Right lobe of liver (tissue), 6 donors: ENCODE results near the gene OR8U1. TPM values are rescaled to one million over a fixed set of nuclear protein-coding genes. Genes with fewer than 3 reads are reported as not detected.

Source experiments
- ATAC-seq, 4 donors: fragments of 200-7000 bp; cut with Tn5 transposase; one replicate each; pipeline ENCODE4 v1.9.1; 2020; ENCODE audit warnings: mild to moderate bottlenecking in 4 of 4, moderate library complexity in 4 of 4
- DNase-seq, 3 donors: peaks; one replicate each; pipeline ENCODE4 v3.0.0-alpha.2; 2020
- H3K27ac ChIP-seq, 3 donors: fragments of 200-600 bp; one replicate each; pipeline ENCODE4 v1.8.0; 2022
- H3K27me3 ChIP-seq, 2 donors: fragments of 200-600 bp; one replicate each; pipeline ENCODE4 v1.8.0; 2022
- H3K36me3 ChIP-seq, 4 donors: fragments of 200-600 bp; sonication (generic) in 1 of 4; one replicate each; pipeline versions ENCODE4 v1.5.1 to v1.8.0; 2017 to 2022; ENCODE audit warnings: control low read depth in 1 of 4
- H3K4me1 ChIP-seq, 4 donors: fragments of 200-600 bp; sonication (generic) in 1 of 4; one replicate each; pipeline versions ENCODE4 v1.5.1 to v1.8.0; 2017 to 2022; ENCODE audit warnings: control low read depth in 1 of 4
- H3K4me3 ChIP-seq, 3 donors: fragments of 200-600 bp; one replicate each; pipeline ENCODE4 v1.8.0; 2022
- H3K9me3 ChIP-seq, 4 donors: fragments of 200-600 bp; sonication (generic) in 1 of 4; one replicate each; pipeline versions ENCODE4 v1.5.1 to v1.8.0; 2017 to 2022; ENCODE audit warnings: control low read depth in 1 of 4
- POLR2A ChIP-seq: fragments of 450-650 bp; IDR thresholded peaks from one replicate; pipeline ENCODE4 v1.6.1; 2017; ENCODE audit warnings: antibody characterized with exemption, mild to moderate bottlenecking
- WGBS: methylation state at CpG from one replicate; pipeline ENCODE4 v1.1.6; 2018; ENCODE audit warnings: low coverage, low lambda C conversion rate; ENCODE audit not compliant: insufficient coverage; ENCODE audit errors: missing lambda C conversion rate; 5-methylcytosine and 5-hydroxymethylcytosine counted together
- intact Hi-C, 2 donors: fragments of 100-400 bp; cut with DNase I; formaldehyde crosslinking; loops; one replicate each; pipeline versions ENCODE4 v1.11.2 to v1.14.1; 2022
- long read RNA-seq: library from polyadenylated mRNA; unstranded; transcript quantifications from one replicate; pipeline ENCODE4 v2.0.0, GENCODE V29; 2019
- total RNA-seq, 6 experiments: library from RNA; depleted of rRNA in 2 of 6; stranded (reverse); fragments of >200 nt in 2 of 6; fragmentation: NEBNext Ultra II Directional in 3 of 6; extraction: Animal tissue kit (Norgen Biotek cat#: 25700) in 3 of 6; gene quantifications; one replicate each; pipeline versions ENCODE4 v1.1.0 to v1.2.4, GENCODE V29; 2016 to 2023
- TF ChIP-seq, protein P1 (sequence below), 4 donors: fragments of 200-600 bp in 3 of 4; fragments of 450-650 bp in 1 of 4; IDR thresholded peaks; one replicate each; pipeline versions ENCODE4 v1.5.1 to v1.8.0; 2016 to 2022; ENCODE audit warnings: antibody characterized with exemption in 4 of 4, mild to moderate bottlenecking in 2 of 4
- donor health status: DM: no; HTN: yes; CAD: no.
- donor health status: DM: no; HTN: no; CAD: no.
- donor health status: DM: no; HTN: no; CAD: no.
- donor health status: DM: no; HTN: yes; CAD: no.
- donor health status: DM: no; HTN: yes; CAD: no.

Gene OR8U1
- total RNA-seq, result not detected
- long read RNA-seq, result 0 reads

DNA sequence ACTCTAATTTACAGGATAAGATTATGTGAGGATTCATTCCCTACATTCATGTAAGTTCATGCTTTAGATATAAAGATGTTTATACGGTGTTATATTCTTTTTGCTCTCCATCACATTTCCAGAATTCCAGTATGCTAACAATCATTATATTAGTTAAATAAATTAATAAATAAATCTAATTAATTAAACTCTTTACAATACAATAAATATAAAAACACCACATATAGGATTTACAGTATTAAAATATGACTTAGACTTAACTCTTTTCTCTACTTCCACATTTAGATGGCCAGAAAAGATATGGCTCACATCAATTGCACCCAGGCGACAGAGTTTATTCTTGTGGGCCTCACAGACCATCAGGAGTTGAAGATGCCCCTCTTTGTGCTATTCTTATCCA, at the start of gene OR8U1:
OR8U1 (plus strand) TSS at position 301 of the 400 bp plus-strand sequence; CDS start at position 301, 0 bp downstream.
- no peak within 1 kb of the TSS for H3K27ac ChIP-seq
- H3K27me3 ChIP-seq, result no peaks in the 10 kb centered on the region
- ATAC-seq, result no peak
- no peaks in the 10 kb centered on the region for H3K9me3 ChIP-seq
- H3K36me3 ChIP-seq, result no peaks in the 10 kb centered on the region
- no peak for DNase-seq
- intact Hi-C loops, result no loop called here
- 39% methylated on average over 2 of the region's 2 CpGs for WGBS
- no peaks in the 10 kb centered on the region for H3K4me1 ChIP-seq
- no peak for TF ChIP-seq POLR2A
- TF ChIP-seq, protein P1, sequence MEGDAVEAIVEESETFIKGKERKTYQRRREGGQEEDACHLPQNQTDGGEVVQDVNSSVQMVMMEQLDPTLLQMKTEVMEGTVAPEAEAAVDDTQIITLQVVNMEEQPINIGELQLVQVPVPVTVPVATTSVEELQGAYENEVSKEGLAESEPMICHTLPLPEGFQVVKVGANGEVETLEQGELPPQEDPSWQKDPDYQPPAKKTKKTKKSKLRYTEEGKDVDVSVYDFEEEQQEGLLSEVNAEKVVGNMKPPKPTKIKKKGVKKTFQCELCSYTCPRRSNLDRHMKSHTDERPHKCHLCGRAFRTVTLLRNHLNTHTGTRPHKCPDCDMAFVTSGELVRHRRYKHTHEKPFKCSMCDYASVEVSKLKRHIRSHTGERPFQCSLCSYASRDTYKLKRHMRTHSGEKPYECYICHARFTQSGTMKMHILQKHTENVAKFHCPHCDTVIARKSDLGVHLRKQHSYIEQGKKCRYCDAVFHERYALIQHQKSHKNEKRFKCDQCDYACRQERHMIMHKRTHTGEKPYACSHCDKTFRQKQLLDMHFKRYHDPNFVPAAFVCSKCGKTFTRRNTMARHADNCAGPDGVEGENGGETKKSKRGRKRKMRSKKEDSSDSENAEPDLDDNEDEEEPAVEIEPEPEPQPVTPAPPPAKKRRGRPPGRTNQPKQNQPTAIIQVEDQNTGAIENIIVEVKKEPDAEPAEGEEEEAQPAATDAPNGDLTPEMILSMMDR (IDR thresholded peaks at IDR 0.05), result no peak
- no peak within 1 kb of the TSS for H3K4me3 ChIP-seq

DNA sequence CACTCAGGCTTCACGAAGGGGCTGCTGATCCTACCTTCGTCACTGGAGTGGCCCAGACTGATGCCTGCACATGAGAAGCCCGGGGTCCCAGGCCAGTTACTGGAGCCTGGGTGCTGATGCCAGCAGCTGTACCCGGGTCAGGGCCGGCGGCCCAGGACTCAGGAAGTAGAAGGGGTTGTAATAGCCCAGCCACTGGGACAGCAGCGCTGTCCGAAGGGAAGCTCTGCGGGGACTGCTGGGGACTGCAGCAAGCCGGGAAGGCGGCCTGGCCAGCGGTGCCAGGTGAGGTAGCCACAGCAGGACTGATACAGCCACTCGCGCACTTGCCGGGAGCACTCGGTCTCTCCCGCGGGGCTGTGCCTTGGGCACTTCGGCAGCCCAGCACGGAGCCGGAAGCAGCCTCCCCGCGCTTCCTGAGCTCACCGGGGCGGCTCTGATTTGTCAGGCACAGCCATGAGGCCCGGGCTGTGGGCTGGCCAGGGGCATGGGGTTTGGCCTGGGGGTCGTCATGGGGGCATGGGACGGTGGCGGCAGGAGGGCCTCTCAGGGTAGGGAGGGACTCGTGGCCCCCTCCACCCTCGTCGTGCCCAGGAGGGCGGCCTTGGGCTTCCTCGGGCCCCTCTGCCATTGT, 43.4 kb upstream of the OR8U1 start:
- no peaks in the 10 kb centered on the region for H3K27me3 ChIP-seq
- ATAC-seq (peak in 1 of 4 donors; percentile 43), DNase-seq (peak in 1 of 3 donors; percentile 53)
- WGBS, result 71% methylated on average over 8 of the region's 34 CpGs
- intact Hi-C loops, result no loop called here
- no peaks in the 10 kb centered on the region for H3K4me1 ChIP-seq
- TF ChIP-seq POLR2A, result no peak
- TF ChIP-seq, protein P1 (IDR thresholded peaks at IDR 0.05), result no peak
- H3K36me3 ChIP-seq, result no peaks in the 10 kb centered on the region
- H3K9me3 ChIP-seq, result no peaks in the 10 kb centered on the region
- H3K27ac ChIP-seq, result no peak overlapping the region
- H3K4me3 ChIP-seq, result no peak overlapping the region

DNA sequence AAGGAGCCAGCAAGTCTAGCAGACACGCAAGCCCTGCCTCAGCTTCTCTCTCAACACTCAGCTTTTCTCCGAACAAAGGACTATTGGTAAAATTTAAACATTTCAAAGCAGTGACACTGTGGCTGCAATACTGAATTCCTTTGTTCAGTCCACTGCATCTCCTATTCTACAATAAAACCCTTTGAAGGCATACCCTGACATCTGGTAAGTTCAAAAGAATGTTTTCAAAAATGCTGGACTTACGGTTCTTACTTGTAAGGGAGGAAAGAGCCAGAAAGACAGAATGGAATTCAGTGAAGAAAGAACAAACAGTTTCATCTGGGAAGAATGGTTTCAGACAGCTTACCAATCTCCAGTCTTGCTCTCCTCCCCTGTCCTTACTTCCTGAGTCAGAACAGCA, 42.3 kb upstream of the OR8U1 start:
- no peaks in the 10 kb centered on the region for H3K36me3 ChIP-seq
- H3K27me3 ChIP-seq, result no peaks in the 10 kb centered on the region
- ATAC-seq, result no peak
- intact Hi-C loops, result no loop called here
- no peaks in the 10 kb centered on the region for H3K4me1 ChIP-seq
- TF ChIP-seq, protein P1 (IDR thresholded peaks at IDR 0.05), result no peak
- TF ChIP-seq POLR2A, result no peak
- no peak overlapping the region for H3K27ac ChIP-seq
- no peak for DNase-seq
- no peak overlapping the region for H3K4me3 ChIP-seq
- 29% methylated on average over 2 of the region's 3 CpGs for WGBS
- H3K9me3 ChIP-seq, result no peaks in the 10 kb centered on the region

DNA sequence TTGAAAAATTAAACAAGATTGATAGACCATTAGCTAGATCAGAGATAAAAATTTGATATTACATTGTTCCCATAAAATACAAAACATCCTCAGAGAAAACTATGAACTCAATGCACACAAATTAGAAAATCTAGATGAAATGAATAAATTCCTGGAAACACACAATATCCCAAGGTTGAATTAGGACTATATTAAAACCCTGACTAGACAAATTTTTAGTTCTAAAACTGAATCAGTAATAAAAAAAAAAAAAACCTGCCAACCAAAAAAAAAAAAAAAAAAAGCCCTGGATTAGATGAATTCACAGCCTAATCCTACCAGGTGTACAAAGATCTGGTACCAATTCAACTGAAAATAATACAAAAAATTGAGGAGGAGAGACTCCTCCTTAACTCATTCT, 35.1 kb upstream of the OR8U1 start:
- Histone ChIP-seq H3K9me3 (no peaks in the 10 kb centered on the region), H3K27ac (no peak overlapping the region), H3K4me3 (no peak overlapping the region), H3K27me3 (no peaks in the 10 kb centered on the region), H3K36me3 (no peaks in the 10 kb centered on the region), H3K4me1 (no peaks in the 10 kb centered on the region)
- no peak for ATAC-seq
- DNase-seq, result no peak
- TF ChIP-seq POLR2A, result no peak
- TF ChIP-seq, protein P1 (IDR thresholded peaks at IDR 0.05), result no peak
- intact Hi-C loops, result no loop called here

DNA sequence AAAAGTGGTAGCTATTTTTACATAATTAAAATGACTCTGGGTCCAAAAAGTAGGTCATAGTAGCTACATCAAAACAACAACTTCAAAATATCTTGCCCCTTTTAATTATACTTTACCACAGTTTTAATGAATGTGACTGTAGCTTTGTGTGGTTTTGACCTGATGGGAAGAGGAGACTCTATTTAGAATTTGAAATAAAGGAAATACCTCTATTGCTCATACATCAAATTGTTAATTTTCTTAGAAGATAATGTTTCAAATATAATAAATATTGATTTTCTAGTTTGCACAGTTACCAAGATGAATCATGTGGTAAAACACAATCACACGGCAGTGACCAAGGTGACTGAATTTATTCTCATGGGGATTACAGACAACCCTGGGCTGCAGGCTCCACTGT, 29.7 kb upstream of the OR8U1 start, which contains the start of gene OR8K1:
OR8K1 (plus strand) TSS at position 301 of the 400 bp plus-strand sequence; CDS start at position 301, 0 bp downstream.
- intact Hi-C loops, result no loop called here
- Histone ChIP-seq H3K27me3 (no peaks in the 10 kb centered on the region), H3K4me1 (no peaks in the 10 kb centered on the region), H3K36me3 (no peaks in the 10 kb centered on the region), H3K9me3 (no peaks in the 10 kb centered on the region), H3K27ac (no peak within 1 kb of the TSS), H3K4me3 (no peak within 1 kb of the TSS)
- ATAC-seq (no peak), DNase-seq (no peak)
- TF ChIP-seq, protein P1 (IDR thresholded peaks at IDR 0.05), result no peak
- TF ChIP-seq POLR2A, result no peak
- 75% methylated on average over 1 of the region's 1 CpG for WGBS
